Neural cell (in vitro differentiated cells): Measurements from ENCODE around the gene ANO4. TPM values are rescaled to one million over a fixed set of nuclear protein-coding genes. Genes with fewer than 3 reads are reported as not detected.

ENCODE experiments used
- H2AFZ ChIP-seq: fragments of 200-600, 300-800 bp; sonication (generic), shearing (Covaris generic); 2 replicates; pipeline ENCODE4 v1.6.0; 2014; ENCODE audit warnings: low read depth, mild to moderate bottlenecking, antibody characterized with exemption, low read length, moderate library complexity
- H3F3A ChIP-seq: fragments of 200-600 bp; shearing (Covaris generic); 2 replicates; pipeline ENCODE4 v1.6.1; 2016; ENCODE audit warnings: mild to moderate bottlenecking, moderate library complexity, mixed read lengths, antibody characterized with exemption, low read length; ENCODE audit not compliant: insufficient read depth, poor library complexity, severe bottlenecking
- H3K27ac ChIP-seq: fragments of 200-600, 300-800 bp; sonication (generic), shearing (Covaris generic); 2 replicates; pipeline ENCODE4 v1.5.1; 2014; ENCODE audit warnings: mild to moderate bottlenecking, low read length, moderate library complexity
- H3K27me3 ChIP-seq: fragments of 300-800, 200-600 bp; sonication (generic), shearing (Covaris generic); 2 replicates; pipeline ENCODE4 v1.6.0; 2014; ENCODE audit warnings: mild to moderate bottlenecking, low read depth, low read length, moderate library complexity; ENCODE audit not compliant: insufficient read depth
- H3K36me3 ChIP-seq: fragments of 300-800, 200-600 bp; sonication (generic), shearing (Covaris generic); 2 replicates; pipeline ENCODE4 v1.5.1; 2014; ENCODE audit warnings: mild to moderate bottlenecking, antibody characterized with exemption, low read length, moderate library complexity; ENCODE audit not compliant: insufficient read depth
- H3K4me2 ChIP-seq: fragments of 300-800, 200-600 bp; sonication (generic), shearing (Covaris generic); 2 replicates; pipeline ENCODE4 v1.6.0; 2014; ENCODE audit warnings: mild to moderate bottlenecking, low read length
- H3K4me3 ChIP-seq: fragments of 300-800, 200-600 bp; sonication (generic), shearing (Covaris generic); 2 replicates; pipeline ENCODE4 v1.5.1; 2014; ENCODE audit warnings: mild to moderate bottlenecking, low read length, moderate library complexity
- H3K79me2 ChIP-seq: fragments of 200-600 bp; shearing (Covaris generic); replicated peaks from 2 replicates; pipeline ENCODE4 v1.6.0; 2014; ENCODE audit warnings: mild to moderate bottlenecking, low read length, moderate library complexity; ENCODE audit not compliant: insufficient read depth
- H3K9ac ChIP-seq: fragments of 300-800, 200-600 bp; sonication (generic), shearing (Covaris generic); 2 replicates; pipeline ENCODE4 v1.6.1; 2016; ENCODE audit warnings: mild to moderate bottlenecking, low read length, mixed read lengths
- H3K9me2 ChIP-seq: fragments of 200-600 bp; shearing (Covaris generic); 2 replicates; pipeline ENCODE4 v1.6.1; 2016; ENCODE audit warnings: mild to moderate bottlenecking, low read length, mixed read lengths; ENCODE audit not compliant: insufficient read depth
- H3K9me3 ChIP-seq: fragments of 200-600, 300-800 bp; sonication (generic), shearing (Covaris generic); 2 replicates; pipeline ENCODE4 v1.6.1; 2016; ENCODE audit warnings: mild to moderate bottlenecking, mixed run types, low read length, moderate library complexity, mixed read lengths
- H4K20me1 ChIP-seq: fragments of 200-600 bp; shearing (Covaris generic); 2 replicates; pipeline ENCODE4 v1.6.1; 2016; ENCODE audit warnings: mild to moderate bottlenecking, mixed run types; ENCODE audit not compliant: insufficient read depth
- CTCF ChIP-seq: fragments of 450-650 bp; IDR thresholded peaks from 2 replicates; pipeline ENCODE4 v1.5.1; 2014; ENCODE audit warnings: antibody characterized with exemption, mild to moderate bottlenecking, moderate library complexity; ENCODE audit not compliant: poor library complexity, severe bottlenecking
- EP300 ChIP-seq: fragments of 450-650 bp; conservative IDR thresholded peaks from 2 replicates; pipeline ENCODE4 v1.6.1; 2014; ENCODE audit warnings: antibody characterized with exemption, mild to moderate bottlenecking, moderate library complexity; ENCODE audit not compliant: poor library complexity, severe bottlenecking
- EZH2 ChIP-seq: fragments of 200-600, 300-800 bp; shearing (Covaris generic), sonication (generic); IDR thresholded peaks from 2 replicates; pipeline ENCODE4 v1.6.1; 2014; ENCODE audit warnings: antibody characterized with exemption, low read length, borderline replicate concordance, mild to moderate bottlenecking; ENCODE audit not compliant: insufficient read depth, poor library complexity, severe bottlenecking
- MXI1 ChIP-seq: fragments of 450-650 bp; conservative IDR thresholded peaks from 2 replicates; pipeline ENCODE4 v1.6.1; 2014; ENCODE audit warnings: antibody characterized with exemption, mild to moderate bottlenecking; ENCODE audit not compliant: poor library complexity, severe bottlenecking
- POLR2AphosphoS5 ChIP-seq: IDR thresholded peaks from 2 replicates; pipeline ENCODE4 v1.6.1; 2012
- RAD21 ChIP-seq: fragments of 450-650 bp; conservative IDR thresholded peaks from 2 replicates; pipeline ENCODE4 v1.6.1; 2014; ENCODE audit warnings: antibody characterized with exemption, mild to moderate bottlenecking, moderate library complexity
- REST ChIP-seq: IDR thresholded peaks from 2 replicates; pipeline ENCODE4 v1.6.1; 2012; ENCODE audit warnings: borderline replicate concordance
- SMC3 ChIP-seq: fragments of 450-650 bp; conservative IDR thresholded peaks from 2 replicates; pipeline ENCODE4 v1.6.1; 2014; ENCODE audit warnings: antibody characterized with exemption, mild to moderate bottlenecking, moderate library complexity; ENCODE audit not compliant: poor library complexity
- TAF1 ChIP-seq: IDR thresholded peaks from 2 replicates; pipeline ENCODE4 v1.6.1; 2012; ENCODE audit warnings: low read depth
- polyA plus RNA-seq: library from polyadenylated mRNA; depleted of rRNA; stranded (reverse); fragments of >200 nt; gene quantifications from 2 replicates; pipeline ENCODE4 v1.2.3, GENCODE V29; 2014

The ANO4 gene
- polyA plus RNA-seq, 1 donor from 2014 or later, result 11.1 TPM

- Histone ChIP-seq H3K9ac (no peak overlapping the region), H3K4me3 (no peak overlapping the region), H4K20me1 (no peaks in the 10 kb centered on the region), H3K9me3 (no peaks in the 10 kb centered on the region), H3K36me3 (no peaks in the 10 kb centered on the region), H3K27ac (no peak overlapping the region), H3K4me2 (no peak overlapping the region), H3K9me2 (no peaks in the 10 kb centered on the region), H3K79me2 (no peaks in the 10 kb centered on the region), H2AFZ (no peak overlapping the region), H3F3A (no peaks in the 10 kb centered on the region), H3K27me3 (no peaks in the 10 kb centered on the region)
- TF ChIP-seq SMC3, result no peak
- no peak for TF ChIP-seq RAD21
- TF ChIP-seq POLR2AphosphoS5, result no peak
- TF ChIP-seq CTCF, result no peak
- no peak for TF ChIP-seq EZH2
- no peak for TF ChIP-seq REST
- TF ChIP-seq TAF1, result no peak
- no peak for TF ChIP-seq EP300
Measured at GRCh38 chr12:101068836-101069235, 274.3 kb downstream of the ANO4 start.

- Histone ChIP-seq H3K36me3 (no peaks in the 10 kb centered on the region), H3K79me2 (no peaks in the 10 kb centered on the region), H3K4me2 (no peak overlapping the region), H3K9me2 (no peaks in the 10 kb centered on the region), H3K27me3 (no peaks in the 10 kb centered on the region), H3K9me3 (no peaks in the 10 kb centered on the region), H3K4me3 (no peak overlapping the region), H3K27ac (no peak overlapping the region), H4K20me1 (no peaks in the 10 kb centered on the region), H3F3A (peaks cover 5% of the 10 kb centered on the region), H3K9ac (no peak overlapping the region), H2AFZ (no peak overlapping the region)
- TF ChIP-seq REST (no peak), POLR2AphosphoS5 (no peak), CTCF (no peak), TAF1 (no peak), MXI1 (no peak), EZH2 (no peak), SMC3 (no peak), RAD21 (no peak), EP300 (no peak)
Measured at GRCh38 chr12:101074940-101075680, 280.5 kb downstream of the ANO4 start.
